Middle frontal gyrus (tissue), 1 donor: Measurements from ENCODE around the gene ZNF462.

Experiments
- DNase-seq: peaks from one replicate; pipeline ENCODE4 v3.0.0-alpha.2; 2015; ENCODE audit warnings: low spot score; ENCODE audit errors: extremely low spot score

The ZNF462 gene

GRCh38 chr9:106864373-106865143 is 1.6 kb downstream of the ZNF462 start:
- DNase-seq: no peak

GRCh38 chr9:106866243-106866642 is 3.3 kb downstream of the ZNF462 start:
- DNase-seq: no peak

GRCh38 chr9:106867286-106867685 is 4.3 kb downstream of the ZNF462 start:
- no peak for DNase-seq

- DNase-seq: no peak
Measured at GRCh38 chr9:106868087-106868486, 5.1 kb downstream of the ZNF462 start.

- DNase-seq: no peak
Measured at GRCh38 chr9:106868565-106868964, 5.6 kb downstream of the ZNF462 start.

DNA sequence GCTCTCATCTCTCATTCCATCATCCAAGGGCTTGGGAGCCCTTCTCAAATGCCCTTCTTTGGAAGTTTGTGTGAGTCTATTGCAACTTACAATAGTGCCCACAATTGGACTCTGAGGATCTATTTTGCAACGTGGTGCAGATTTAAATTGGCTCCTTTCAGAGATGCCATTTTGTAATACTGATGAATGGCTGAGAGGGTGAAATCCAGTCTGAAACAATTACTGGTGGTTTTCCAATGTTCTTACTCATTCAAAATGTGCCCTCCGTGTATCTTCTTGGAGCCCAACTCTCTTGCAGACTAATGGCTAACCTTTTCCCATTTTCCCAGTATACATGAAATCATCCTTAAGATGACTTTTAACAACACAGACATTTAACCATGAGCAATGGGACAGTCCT is 6.1 kb downstream of the ZNF462 start:
- DNase-seq: no peak

DNA sequence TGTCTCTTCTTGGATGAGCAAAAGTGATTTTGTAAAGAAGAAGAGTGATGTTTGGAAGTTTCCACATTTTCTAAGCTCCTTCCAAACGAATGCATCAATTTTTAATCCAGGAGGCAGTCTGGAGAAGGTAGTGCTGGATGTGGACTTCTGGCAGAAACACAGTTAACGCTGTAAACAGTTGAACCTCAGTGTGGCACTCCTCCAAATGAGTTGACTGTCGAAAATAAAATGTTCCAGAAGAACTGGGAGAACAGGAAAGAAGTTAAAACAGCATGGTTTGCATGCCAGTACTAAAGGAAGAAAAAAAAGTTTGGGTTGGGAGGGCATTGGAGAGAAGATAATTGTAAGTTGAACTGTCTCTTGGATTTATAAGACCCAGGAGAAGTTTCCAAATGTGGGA is 6.5 kb downstream of the ZNF462 start:
- DNase-seq: no peak

- no peak for DNase-seq
Measured at GRCh38 chr9:106872641-106873040, 9.7 kb downstream of the ZNF462 start.

DNA sequence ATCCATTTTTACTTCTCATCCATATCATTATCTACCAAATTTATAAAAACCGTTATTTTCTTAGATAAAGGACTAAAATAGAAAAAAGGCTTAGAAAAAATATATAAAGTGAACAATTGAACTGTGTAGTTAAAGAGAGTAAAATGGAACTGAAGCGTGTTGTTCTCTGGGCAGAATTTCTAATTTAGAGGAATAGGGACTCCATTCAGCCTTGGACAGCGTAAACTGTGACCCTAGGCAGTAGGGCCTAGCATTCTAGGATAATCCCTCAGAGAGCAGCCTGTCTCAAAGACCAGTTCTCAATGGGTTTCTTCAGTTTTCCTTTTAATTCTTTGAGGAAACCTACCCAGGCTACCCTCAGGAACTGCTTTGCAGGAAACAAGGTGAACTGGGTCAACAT is 11.1 kb downstream of the ZNF462 start:
- no peak for DNase-seq

- DNase-seq: no peak
Measured at GRCh38 chr9:106874652-106875051, 11.7 kb downstream of the ZNF462 start.

DNA sequence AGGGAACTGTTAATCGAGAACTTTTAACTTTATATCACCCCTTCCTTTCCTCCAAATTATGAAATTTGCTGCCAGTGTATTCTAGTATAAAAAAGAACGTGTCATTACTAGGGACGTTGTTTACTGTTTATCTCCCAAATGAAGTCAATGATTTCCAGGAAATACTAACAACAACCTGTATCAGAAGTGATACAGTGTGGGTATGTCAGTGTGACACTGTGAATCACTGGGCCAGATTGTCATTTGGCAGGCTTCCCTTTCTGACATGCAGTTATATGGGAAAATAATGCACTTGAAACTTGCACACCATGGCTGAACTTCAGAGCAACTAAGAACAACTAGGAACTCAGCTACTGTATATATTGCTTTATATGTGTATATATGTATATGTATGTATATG is 12.6 kb downstream of the ZNF462 start:
- no peak for DNase-seq

- no peak for DNase-seq
Measured at GRCh38 chr9:106877345-106877744, 14.4 kb downstream of the ZNF462 start.

DNA sequence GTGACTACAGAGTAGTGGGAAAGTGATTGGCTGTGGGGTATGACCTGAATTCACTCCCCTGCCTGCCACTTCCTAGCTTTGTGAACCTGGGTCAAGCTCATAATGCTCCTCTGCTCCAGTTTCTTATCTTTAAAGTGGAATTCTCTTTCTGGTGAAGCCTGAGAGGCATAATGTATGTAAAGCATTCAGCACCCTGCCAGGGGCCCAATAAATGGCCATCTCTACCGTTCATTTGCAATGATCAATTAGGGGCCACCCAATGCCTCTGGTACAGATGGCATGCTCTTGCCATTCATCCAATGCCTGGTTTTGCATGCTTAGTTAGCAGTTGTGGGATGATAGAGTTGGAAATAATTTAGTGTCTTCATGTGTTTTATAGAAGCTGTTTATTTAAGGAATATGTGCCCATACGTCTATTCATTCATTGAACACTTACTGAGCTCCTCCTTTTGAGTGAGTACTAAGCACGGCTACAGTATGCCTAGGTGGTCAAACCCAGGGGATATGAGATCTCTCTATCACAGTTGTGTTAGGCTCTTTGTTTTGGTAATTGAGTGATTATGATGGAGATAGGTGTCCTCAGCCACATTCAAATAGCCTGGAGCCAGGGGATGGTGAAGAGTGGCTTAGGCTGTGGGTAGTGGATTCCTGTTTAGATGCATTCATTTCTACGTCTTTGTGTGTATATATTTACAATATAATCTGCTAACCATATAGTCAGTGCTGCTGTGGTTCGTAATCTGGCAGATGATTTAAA is 15.3 kb downstream of the ZNF462 start:
- DNase-seq: no peak

DNA sequence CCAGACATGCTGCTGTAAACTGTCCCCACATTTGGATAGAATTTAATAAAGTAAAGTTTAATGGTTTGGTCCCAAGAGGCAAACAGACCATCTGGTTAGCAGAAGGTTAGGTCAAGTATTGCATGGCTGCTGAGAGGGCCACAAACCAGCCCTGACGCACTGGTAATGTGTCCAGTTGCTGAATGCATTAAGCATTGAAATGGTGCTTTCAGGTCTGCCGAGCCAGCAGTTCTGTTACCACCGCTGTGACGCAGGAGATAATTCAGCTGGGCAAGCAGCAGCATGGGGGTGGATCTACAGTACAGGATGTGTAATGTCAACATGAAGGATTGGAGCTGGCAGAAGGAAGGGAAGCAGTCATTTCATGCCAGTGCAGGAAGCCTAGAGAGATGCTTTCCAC is 16.0 kb downstream of the ZNF462 start:
- no peak for DNase-seq

- DNase-seq: peak; percentile 50
Measured at GRCh38 chr9:106879439-106879882, 16.5 kb downstream of the ZNF462 start.

DNA sequence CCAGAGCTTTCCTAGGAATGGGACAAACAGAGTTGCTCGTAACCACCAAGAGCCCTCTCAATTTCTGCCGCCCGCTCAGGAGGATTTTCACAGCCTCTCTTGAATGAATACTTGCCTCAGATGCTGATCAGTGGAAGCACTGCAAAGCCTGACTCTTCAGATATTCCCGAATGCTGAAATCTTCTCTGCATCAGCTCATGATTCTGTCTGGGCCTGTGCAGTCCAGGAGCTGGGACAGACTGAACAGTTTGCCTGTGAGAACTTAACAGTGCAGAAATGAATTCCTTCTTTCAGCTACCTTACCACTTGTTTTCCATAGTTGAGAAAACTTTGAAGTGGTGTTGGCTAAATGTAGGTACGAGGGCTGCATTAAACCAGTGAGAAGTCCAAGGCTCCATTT is 17.1 kb downstream of the ZNF462 start:
- no peak for DNase-seq

GRCh38 chr9:106880863-106881262 is 17.9 kb downstream of the ZNF462 start:
- DNase-seq: no peak

- no peak for DNase-seq
Measured at GRCh38 chr9:106883030-106883429, 20.1 kb downstream of the ZNF462 start.

DNA sequence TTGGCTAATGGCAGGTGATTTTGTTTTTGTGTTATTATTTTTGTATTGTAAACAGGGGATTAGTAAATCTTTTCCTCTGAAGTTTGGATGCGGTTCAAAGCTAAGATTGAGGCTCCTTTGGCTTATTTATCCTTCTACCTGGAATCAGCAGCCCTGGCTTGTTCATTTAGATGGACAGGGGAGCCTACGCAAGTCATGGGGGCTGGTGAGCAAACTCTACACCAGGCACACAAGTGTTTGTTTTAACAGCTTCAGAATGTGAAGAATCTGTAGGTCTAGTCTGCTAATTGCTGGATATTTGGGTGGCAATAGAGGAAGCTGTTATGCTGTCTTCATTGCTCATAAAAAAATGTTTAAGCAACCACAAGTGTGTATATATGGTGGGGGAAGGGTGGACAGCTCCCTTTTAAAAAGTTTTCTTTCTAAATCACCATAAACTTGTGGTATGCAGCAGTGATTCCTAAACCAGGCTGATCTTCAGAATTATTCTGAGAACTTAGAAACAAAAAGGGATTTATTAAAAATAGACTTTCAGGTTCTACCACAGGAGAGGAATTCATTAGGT is 20.7 kb downstream of the ZNF462 start:
- DNase-seq: no peak

GRCh38 chr9:106885451-106885850 is 22.5 kb downstream of the ZNF462 start:
- no peak for DNase-seq

DNA sequence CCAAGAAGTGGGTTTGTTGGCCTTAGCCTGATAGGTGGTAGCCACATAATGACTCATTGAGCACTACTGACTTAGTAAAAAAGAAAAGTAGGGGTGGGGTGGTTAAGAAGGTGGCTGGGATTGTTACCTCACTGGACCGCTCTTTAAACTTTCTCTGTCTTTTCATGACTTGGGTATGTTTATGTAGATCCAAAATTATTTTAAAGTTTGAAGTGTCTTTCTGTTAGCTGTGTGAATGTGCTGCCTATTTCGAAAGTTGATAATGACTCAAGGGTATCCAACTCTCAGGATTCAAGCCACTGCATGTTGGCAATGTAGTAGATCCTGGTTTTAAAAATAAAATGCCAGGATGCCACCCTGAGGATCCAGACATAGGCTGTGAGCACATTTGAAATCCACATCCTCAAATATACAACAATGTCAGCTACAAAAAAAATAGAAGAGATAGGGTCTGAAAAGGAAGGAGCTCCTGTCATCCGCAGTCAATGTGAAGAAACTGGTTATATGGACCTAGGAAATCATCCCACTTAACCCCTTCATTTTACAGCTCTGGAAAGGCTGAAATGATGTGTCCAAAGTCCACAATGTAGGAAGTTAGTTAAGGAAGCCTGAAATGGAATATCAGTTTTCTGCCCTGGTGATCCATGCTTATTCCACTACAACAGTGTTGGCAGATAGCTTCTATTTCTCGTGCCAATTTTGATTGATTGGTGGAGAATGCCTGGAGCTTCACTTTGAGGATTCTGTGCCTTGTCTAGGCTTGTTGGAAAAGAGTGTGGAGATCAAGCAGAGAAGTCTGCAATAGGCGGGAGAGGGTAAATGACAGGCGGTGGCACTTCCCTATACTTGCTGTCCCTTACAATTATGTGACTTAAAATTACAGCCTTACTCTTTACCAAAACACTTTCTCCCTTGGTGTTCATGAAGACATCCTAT is 23.4 kb downstream of the ZNF462 start:
- DNase-seq: no peak
